EH (cell line): ENCODE data around the gene QRFP.

Experiments
- DNase-seq: peaks from one replicate; pipeline ENCODE4 v3.0.0-alpha.2; 2015; ENCODE audit warnings: low read depth

The QRFP gene

DNA sequence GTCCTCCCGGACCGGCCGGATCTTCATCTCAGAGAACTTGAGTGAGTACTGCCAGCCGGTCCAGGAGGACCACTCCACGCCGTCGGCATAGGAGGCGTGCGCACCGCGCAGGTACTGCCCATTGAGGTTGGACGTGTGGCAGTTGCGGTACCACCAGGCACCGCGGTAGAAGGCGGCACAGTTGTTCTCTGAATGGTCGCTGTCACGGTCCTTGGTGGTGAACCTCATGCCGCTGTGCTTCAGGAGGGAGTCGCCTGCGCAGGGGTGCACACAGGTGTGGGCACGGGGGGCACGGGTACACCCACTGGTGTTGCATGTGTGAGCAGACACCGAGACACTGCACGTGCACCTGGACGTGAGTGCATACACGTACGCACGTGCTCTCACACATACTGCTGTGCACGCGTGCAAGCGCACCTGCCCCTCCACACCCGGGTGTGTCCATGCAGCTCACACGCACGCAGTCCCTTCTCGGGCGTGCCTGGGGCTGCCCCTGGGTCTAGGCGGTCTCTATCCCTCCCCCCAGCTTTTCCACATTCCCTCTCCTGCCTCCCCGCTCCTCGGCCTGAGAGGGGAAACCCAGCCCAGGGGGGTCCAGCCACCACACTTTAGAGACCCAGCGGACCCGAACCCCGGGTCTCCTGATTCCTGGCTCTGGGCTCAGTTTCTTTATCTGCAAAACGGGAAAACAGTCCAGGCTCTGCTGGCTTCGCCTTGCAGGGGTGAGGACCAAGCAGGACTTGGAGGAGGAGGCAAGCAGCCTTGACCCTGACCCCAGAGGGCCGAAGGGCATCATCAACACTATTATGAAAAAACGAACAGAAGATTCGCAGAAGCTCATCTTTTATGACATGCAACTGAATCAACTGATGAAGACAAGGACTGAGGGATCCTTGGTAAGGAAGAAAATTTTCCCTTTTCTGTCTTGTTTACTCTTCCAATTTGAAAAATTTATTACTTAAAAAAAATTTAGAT is 7.7 kb upstream of the QRFP start:
- no peak for DNase-seq

DNA sequence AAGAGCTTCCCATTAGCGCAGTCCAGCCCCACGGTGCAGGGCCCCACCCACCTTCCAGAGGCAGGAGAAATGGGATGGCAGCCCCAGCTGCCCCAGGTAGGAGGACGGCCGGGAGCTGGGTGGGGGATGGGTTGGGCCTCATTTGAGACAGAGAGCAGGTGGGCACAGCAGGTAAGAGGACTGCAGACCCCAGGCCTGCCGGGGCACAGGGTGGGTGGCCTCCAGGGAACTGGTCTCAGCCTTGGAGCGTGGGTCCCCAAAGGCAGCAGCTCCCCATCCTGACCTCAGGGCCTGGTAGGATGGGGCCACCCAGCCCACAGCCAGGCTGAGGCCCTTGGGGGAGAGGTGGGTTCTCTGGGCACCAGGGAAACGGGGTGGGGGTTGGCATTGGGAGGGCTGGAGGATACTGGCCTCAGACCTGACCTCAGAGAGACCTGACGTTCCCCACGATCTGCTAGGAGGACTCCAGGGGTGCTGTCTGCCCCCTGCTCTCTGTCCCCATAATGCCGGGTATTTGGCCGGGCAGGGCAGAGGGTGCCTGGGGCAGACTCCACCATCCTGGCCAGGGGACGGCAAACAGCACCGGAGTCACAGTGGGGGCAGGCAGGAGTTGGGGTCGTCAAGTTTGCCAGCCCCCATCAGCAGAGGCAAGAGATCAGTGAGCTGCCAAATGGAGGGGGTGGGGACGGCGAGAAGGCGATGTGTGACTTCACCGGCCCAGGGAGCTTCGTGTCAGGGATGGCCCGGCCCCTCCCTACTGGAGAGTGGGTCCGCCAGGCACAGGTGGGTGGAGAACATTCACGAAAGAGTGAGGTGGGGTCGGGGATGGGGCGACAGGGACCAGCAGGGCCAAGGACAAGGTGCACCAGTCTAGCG is 6.8 kb upstream of the QRFP start:
- DNase-seq = no peak

DNA sequence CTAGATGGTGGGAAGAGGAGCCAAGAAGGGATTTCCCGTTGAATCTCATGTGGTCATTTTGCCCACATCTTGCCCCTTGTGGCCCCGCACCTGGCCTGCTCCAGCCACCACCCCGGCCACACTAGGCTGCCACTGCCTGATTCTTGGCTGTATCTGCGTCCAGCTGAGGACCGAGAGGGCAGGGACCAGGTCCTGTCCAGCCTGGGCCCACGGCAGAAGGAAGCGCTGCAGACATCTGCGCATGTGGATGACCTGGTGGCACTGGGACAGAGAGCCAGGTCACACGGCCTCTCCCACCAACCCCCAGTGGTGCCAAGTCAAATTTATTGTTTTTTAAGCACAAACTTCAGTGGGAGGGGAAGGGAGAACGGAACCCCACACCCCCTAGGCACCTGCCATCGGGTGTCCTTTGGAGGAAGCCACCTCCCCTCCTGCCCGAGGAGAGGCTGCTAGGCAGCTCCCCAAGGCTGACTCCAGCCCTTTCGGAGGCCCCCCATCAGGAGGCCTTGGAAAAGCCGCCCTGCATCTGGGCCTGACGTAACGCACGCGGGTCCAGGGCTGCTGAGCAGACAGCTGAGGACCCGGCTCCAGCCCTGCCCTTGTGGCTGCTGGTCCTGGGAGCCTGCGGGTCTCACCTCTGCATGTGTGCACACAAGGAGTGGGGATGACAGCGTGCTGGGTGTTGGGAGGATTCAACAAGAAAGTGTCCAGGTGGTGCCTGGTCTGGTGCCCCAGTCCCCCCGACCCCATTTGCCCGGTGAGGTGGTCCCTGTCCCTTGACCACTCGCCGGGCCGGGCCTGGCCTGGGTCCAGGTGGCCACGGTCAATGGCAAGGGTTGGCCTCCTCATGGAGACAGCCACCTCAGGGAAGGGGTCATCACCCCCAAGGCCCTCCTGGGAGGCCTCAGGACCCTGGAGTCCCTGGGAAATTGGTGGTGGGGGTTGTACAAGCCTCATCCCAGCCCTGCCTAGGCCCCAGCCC is 5.9 kb upstream of the QRFP start:
- no peak for DNase-seq

DNA sequence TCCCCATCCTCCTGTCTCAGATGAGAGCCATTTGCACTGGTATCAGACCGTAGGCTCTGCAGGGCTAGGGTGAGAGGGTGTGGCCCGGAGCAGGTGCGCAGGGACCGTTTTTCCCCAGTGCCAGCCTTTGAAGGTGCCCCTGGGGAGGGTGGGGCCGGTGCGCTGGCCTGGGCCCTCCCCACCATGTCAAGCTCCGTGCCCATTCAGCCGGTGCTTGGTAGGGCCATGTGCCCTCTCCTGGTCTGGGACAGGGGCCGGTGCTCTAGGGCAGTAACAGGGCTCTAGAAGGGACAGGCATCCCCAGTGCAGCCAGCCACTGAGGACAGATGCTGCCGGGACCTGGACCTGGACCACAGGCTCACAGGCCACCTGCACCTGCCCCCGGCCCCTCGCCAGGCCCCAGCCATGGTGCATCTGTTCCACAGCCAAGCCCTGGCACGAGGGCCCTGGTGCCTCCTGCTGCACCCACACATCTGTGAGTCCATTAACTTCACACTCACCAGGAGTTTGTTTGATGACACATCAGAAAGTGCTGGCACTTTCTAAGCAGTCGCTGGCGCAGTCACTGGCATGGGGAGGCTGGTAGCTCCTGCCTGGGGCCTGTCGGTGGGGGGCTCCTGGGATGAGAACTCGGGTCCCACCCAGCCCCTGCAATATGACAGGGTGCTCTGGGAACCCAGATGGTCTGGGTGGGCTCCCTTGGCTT is 5.0 kb upstream of the QRFP start:
- no peak for DNase-seq

DNA sequence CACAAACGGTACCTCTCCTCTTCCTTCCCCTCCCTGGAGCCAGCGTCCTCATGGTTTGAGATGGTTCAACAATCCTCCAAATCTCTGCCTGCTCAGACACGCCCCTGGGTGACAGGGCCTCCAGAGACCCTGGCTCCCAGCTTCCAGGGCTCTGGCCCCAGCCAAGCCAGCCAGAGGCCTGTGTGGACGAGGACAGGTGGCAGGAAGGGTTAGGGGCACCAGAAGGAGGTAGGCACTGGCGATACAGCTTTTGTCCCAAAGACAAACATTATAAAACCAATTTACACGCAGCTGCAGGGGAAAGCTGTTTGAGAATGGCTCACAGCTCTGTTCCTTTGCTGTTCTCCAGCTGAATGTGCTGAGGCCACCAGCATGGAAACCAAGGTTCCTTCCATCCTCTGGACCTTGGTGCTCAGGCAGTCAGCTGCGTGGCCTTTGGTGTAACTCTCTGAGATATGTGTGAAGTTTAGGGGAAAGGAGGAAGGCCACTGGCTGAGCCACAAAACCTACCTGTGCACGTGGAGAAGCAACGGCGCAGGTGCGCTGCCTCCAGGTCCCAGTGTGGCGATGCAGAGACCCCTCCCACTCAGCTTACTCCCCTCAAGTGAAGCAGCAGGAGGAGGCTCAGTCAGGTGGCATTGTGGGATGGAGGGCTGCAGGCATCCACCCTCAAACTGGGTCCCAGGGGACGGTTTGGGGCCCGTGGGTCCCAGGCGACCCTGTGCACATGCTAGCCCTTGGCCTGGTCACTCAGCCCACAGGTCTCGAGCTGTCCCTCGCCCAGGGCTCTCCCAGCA is 4.3 kb upstream of the QRFP start:
- no peak for DNase-seq

DNA sequence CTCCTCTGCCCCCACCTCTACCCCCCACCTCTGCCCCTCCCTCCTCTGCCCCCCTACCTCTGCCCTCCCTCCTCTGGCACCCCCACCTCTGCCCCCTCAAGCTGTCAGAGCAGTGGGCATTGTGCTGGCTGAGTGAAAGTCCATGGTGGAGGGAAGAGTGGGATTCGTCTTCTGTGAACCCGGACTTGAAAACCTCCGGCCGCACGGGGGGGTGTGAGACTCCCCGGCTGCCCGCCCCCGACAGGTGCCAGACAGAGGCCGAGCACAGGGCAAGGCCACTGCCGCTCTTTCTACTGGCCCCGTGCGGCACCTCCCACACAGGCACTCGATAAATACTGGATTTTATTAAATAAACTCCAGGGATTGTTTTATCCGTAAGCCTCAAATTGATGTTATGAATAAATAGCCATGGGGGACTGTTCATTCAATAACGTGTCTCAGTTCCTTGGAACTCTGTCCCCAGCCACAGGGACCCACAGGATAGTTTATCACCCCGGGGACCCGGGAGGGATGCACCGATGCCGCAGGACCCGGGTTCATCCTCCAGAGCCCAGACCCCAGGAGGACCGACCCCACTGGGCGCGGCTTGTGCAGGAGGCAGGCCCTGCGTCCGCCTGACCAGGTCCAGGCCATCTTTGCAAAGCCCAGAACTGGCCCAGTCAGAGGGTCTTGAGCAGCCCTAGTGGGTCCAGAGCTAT is 2.6 kb upstream of the QRFP start:
- DNase-seq = no peak

DNA sequence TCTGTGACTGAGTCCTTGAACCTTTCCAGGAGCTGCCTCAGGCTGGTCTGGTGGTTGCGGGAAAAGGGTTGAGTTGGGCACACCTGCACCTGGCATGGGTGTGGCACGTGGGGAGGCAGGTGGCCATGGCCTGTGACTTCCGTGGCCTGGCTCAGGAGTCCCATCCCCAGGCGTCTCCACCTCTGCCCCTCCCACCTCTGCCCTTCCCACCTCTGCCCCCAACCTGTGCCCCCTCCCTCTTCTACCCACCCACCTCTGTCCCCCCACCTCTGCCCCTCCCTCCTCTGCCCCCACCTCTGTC is 1.9 kb upstream of the QRFP start:
- no peak for DNase-seq

DNA sequence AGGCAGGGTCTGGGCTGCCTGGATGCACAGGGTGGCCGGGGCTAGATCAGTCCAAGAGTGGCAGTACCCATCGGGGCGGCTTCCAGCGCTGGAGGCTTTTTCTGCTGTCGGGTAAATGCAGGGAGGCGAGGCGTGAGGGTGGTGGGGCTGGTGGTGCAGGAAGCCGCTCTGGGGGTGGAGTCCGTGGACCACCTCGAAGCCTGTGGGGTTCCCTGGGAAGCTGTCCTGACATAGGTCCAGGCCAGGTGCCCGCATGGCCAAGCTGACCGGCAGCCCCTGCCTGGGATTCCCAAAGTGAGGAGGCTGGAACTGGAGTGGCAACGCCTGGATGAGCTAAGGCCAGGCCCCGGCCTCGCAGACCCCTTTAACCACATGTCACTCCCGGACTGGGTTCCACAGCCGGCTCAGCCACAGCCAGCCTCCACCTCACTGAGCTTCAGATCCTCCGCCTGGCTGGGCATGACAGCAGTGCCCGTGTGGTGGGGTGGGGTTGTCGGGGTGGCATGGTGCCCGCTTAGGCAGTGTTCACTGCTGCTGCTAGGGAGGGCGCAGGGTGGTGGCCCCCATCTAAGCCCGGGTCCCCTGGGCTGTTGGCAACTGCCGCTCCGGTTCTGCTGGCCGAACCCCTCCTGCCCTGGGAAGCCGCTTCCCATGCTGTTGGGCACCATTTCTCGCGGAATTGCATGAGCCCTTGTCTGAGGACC is 1.4 kb upstream of the QRFP start:
- no peak for DNase-seq

DNA sequence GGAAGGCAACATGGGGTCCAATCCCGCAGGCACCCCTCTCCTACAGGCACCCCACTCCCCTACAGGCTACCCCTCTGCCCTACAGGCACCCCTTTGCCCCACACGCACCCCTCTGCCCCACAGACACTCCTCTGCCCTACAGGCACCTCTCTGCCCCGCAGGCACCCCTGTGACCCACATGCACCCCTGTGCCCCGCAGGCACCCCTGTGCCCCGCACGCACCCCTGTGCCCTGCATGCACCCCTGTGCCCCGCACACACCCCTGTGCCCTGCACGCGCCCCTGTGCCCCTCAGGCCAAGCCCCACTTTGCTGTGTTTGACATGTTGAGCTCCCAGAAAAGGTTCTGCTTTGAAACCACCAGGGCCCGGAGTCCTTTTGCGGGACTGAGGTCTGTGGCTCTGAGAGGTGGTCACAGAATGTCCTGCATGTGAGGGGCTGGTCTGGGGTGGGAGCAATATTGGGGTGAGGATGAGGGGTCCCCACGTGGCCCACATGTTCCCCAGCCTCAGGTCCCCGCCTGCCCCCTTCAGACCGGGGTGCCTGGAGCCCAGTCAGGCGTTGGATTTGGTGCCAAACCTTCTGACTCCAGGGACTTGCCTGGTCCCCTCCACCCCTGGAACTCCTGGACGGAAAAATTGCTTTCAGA is 616 bp upstream of the QRFP start:
- DNase-seq = no peak

DNA sequence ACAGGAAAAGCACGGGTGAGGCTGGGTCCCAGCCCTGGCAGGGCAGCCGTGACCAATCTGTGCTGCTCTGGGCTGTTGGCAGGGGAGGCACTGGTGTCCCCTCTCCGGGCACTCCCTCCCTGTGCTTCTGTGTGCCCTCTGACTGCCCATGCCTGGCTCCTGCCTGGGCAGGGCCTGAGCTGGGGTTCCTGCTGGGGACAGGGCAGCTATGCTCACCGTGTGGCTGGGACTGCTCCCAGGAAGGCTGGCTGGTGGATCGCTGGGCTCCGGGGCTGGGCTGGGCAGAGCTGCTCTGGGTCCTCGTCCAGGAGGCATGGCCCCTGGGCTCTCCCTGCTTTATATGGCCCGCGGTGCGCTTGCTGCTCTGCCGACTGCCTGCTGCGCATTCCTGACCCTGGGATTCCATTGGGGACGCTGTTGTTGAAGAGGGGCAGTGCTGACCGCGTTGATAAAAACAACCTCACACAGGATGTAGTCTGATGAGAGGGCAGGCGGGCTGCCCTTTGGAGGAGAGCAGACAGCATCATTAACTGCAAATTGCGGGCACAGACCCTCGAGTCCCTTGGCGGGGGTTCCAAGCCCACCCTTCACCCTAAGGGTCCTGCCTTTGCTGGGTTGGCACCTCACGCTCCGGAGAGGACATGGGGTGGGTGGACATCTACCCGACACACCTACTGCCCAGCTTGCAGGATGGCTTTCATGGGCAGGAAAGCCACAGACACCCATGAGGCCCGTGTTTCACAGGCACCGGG is 955 bp downstream of the QRFP start:
- DNase-seq = no peak

DNA sequence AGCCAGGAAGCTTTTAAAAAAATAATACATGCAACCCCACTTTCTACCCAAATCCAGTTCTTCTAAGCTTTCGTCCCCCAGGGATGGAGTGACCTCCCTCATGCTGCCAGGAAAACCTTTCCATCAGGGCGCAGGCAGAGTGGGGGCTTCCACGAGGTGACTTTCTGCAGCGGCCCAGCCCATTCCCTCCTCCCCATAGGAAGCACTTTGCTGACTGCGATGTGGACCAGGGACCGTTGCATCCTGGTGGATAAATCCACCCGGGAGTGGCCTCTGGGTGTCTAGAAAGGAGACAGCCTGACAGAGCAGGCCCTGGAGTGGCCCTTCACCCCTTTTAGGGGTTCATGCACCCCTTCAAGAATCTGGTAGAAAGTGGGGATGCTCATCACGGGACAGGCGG is 1.6 kb downstream of the QRFP start:
- no peak for DNase-seq

DNA sequence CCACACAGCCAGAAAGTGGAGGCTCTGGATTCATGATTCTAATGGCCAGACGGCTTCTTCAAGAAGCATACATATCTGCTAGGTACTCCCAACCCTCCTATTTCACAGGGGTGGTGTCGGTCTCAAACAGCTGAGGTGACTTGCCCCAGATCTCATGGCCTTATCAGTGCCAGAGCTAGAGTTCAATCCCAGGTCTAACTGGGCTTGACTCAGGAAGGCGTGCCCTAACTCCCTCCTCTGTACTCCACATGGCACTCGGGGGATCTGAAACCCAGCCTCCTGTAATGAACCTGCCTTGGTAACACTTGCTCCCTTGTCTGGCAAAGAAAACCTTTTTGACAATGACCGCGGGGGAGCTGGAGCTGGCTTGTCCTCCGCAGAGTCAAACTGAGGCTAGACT is 2.1 kb downstream of the QRFP start:
- DNase-seq = no peak

DNA sequence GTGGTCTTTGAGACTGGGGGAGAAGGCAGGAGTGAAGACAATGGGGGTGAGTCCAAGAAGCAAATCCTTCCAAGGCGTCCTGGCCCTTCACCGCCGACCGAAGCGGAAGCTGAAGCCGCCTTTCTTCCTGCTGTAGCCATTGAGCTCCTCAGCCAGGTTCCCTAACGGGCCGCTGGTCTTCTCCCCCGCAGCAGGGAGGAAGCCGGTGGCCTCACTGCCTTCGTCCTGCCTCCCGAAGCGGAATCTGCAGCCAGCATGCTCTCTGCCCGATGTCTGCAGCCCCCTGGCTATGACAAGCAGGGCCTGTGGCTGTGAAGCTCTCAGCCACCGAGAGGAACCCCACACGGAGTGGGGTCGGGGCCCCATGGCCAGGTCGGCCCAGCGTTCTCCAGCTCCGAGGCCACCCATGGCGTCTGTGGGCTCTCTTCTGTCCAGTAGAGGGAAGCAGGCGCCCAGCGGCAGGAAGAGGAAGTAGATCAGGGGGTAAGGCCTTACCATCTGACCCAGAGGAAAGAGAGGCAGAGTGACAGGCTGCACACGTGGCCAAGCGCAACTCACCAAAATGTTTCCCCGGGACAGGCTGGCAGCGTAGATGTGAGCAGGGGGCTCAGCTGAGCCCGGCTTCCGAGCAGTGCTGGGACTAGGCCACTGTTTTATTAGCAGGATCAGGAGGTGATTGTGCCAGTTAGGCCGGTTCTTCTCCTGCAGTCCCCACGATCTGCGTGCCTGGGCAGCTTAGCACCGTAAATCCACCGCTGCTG is 3.1 kb downstream of the QRFP start:
- peak; percentile 25 for DNase-seq

DNA sequence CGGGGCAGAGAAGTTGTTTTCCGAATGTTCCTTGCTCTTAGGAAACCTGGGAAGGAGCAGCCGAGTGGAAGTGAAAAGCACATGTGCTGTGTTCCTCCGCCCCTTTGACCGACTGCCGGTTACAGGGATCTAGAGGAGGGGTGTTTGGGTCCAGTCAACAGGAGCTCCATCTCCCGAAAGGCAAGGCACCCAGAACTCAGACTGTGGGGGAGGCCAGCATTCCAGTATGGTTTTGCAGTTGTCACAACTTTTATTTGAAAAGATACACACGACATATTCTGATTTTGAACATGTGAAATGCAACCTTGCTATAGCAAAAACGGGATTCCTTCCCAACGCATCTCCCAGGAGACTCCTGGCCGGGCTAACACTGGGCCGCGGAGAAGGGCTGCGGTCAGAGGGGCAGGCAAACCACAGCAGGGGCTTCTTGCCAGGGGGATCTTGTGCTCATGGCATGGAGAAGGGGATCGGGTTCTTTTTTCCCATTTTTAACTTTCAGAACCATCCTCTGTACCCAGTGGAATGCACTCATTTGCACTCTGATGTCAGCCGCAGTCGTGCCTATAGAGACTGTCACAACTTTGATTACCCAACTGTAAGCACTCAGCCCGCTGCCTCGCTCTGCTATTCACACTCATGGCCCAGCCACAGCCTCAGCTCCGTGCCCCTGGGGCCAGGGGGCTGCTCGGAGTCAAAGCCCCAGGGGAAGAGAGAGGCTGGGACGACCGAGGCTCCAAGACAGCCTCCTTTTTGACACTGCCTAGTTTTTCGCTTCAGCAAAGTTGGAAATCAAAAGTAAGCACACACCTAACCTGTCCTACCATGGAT is 3.9 kb downstream of the QRFP start:
- DNase-seq = no peak

DNA sequence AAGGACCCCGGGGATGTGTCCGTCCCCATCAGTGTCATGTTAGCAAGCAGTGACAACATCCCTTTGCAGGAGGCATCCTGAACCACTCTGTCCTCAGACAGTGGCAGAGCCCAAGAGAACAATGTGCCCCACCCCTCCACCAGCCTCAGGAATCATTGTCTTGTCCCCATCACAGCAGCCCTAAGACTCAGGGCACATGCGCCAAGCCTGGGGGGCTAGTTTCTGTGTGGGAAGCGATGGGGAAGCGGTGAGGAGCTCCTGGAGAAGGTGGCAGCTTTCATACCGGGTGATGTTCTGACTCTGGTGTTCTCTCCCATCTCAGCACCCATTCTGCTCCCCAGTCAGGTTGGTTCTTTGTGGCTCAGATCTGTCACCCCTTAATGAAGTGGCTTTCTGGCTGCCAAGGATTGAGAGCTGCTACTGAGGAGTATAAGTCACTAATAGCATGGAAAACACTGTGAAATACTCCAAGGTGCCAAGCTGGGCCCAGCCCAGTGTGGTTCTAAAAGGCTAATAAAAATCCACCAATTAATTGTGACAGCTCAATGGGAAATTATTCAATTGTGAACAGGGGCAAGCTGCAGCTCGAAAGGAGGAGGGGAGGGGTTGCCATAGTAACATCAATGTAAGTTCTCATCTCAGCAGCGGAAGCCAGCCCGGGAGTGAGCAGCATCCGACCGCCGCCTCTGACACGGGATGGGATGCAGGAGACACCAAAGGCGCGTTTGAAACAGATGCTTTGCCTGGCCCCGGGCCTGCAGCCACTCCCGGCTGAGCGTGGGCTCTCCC is 4.7 kb downstream of the QRFP start:
- no peak for DNase-seq
